ENCODE measurements around the gene UTP18. TPM values are rescaled to one million over a fixed set of nuclear protein-coding genes. Genes with fewer than 3 reads are reported as not detected.
A peak's percentile ranks its signal among the peaks of the same experiment; 100 is the strongest.

Gene UTP18
- total and polyA plus RNA-seq, 2 of the 13 experiments (the other 11 are each of a cell fraction or from before 2014, with no cell fraction given): 35.2 to 104 TPM

- TF ChIP-seq IKZF5 (CRISPR knock-in tag; IDR thresholded peaks at IDR 0.05) (no peak), NAIF1 (CRISPR knock-in tag; IDR thresholded peaks at IDR 0.05; ENCODE audit: borderline replicate concordance) (no peak), ZNF891 (CRISPR knock-in tag; IDR thresholded peaks at IDR 0.05) (no peak), RFXANK (CRISPR knock-in tag; IDR thresholded peaks at IDR 0.05) (no peak), TBX2 (CRISPR knock-in tag; IDR thresholded peaks at IDR 0.05; ENCODE audit: borderline replicate concordance) (peak; percentile 36; the same call in 1 of the 2 replicates), POGK (CRISPR knock-in tag; conservative IDR thresholded peaks at IDR 0.05) (peak; percentile 49; the same call in 1 of the 2 replicates), ZBTB49 (CRISPR knock-in tag; IDR thresholded peaks at IDR 0.05; ENCODE audit: borderline replicate concordance) (no peak), ZSCAN21 (CRISPR knock-in tag; IDR thresholded peaks at IDR 0.05; ENCODE audit: borderline replicate concordance) (no peak), THAP9 (CRISPR knock-in tag; IDR thresholded peaks at IDR 0.05; ENCODE audit: borderline replicate concordance) (no peak), ZBTB37 (CRISPR knock-in tag; IDR thresholded peaks at IDR 0.05) (no peak), ZNF781 (CRISPR knock-in tag; IDR thresholded peaks at IDR 0.05; ENCODE audit: borderline replicate concordance, not compliant biosample characterization) (no peak), LCORL (IDR thresholded peaks at IDR 0.05) (no peak), LCORL (CRISPR knock-in tag; IDR thresholded peaks at IDR 0.05) (no peak), ZNF333 (CRISPR knock-in tag; IDR thresholded peaks at IDR 0.05; ENCODE audit: borderline replicate concordance) (no peak), MIXL1 (CRISPR knock-in tag; IDR thresholded peaks at IDR 0.05) (peak; percentile 52; the same call in 1 of the 2 replicates), MNT (IDR thresholded peaks at IDR 0.05) (no peak), GFI1 (CRISPR knock-in tag; IDR thresholded peaks at IDR 0.05; ENCODE audit: borderline replicate concordance) (peak; percentile 34; the same call in 1 of the 2 replicates)
Observed at GRCh38 chr17:51346218-51346982, 86.1 kb downstream of the UTP18 start (continued).

Measured in HepG2 (cell line).